Measurements from ENCODE around the gene PRADC1.

Gene PRADC1

GRCh38 chr2:73259276-73259675 lies 26.2 kb upstream of the PRADC1 start:
- no peak for DNase-seq

- DNase-seq, result no peak
Observed at GRCh38 chr2:73258913-73259215, 25.8 kb upstream of the PRADC1 start.

- DNase-seq, result no peak
Observed at GRCh38 chr2:73258186-73258912, 25.3 kb upstream of the PRADC1 start.

- no peak for DNase-seq
Observed at GRCh38 chr2:73257425-73258125, 24.5 kb upstream of the PRADC1 start.

- DNase-seq, result no peak
Observed at GRCh38 chr2:73257021-73257420, 24.0 kb upstream of the PRADC1 start.

GRCh38 chr2:73256618-73256922 lies 23.5 kb upstream of the PRADC1 start:
- DNase-seq, result no peak

GRCh38 chr2:73255907-73256617 lies 23.0 kb upstream of the PRADC1 start:
- DNase-seq, result no peak

- DNase-seq, result no peak
Observed at GRCh38 chr2:73255007-73255644, 22.1 kb upstream of the PRADC1 start.

GRCh38 chr2:73254343-73255006 lies 21.4 kb upstream of the PRADC1 start:
- DNase-seq, result no peak

- DNase-seq, result no peak
Observed at GRCh38 chr2:73253901-73254300, 20.9 kb upstream of the PRADC1 start.

- no peak for DNase-seq
Observed at GRCh38 chr2:73253400-73253799, 20.4 kb upstream of the PRADC1 start.

GRCh38 chr2:73252238-73253027 lies 19.4 kb upstream of the PRADC1 start:
- no peak for DNase-seq

- peak in 1 of 58 donors; percentile 7 for DNase-seq
Observed at GRCh38 chr2:73250872-73251846, 18.1 kb upstream of the PRADC1 start.

- no peak for DNase-seq
Observed at GRCh38 chr2:73249636-73250035, 16.6 kb upstream of the PRADC1 start.

GRCh38 chr2:73246850-73247249 lies 13.8 kb upstream of the PRADC1 start:
- no peak for DNase-seq

- no peak for DNase-seq
Observed at GRCh38 chr2:73244580-73244979, 11.5 kb upstream of the PRADC1 start.

- DNase-seq, result peak in 1 of 58 donors; percentile 24
Observed at GRCh38 chr2:73243884-73244570, 11.0 kb upstream of the PRADC1 start.

- no peak for DNase-seq
Observed at GRCh38 chr2:73239776-73240175, 6.7 kb upstream of the PRADC1 start.

GRCh38 chr2:73238976-73239375 lies 5.9 kb upstream of the PRADC1 start:
- no peak for DNase-seq
